ENCODE data around the gene RPH3AL.
"Not testable (repeated sequence)": the region's sequence is repeated elsewhere in the genome, so short reads cannot be mapped to it uniquely, and the experiment has no call there.

The RPH3AL gene

DNA sequence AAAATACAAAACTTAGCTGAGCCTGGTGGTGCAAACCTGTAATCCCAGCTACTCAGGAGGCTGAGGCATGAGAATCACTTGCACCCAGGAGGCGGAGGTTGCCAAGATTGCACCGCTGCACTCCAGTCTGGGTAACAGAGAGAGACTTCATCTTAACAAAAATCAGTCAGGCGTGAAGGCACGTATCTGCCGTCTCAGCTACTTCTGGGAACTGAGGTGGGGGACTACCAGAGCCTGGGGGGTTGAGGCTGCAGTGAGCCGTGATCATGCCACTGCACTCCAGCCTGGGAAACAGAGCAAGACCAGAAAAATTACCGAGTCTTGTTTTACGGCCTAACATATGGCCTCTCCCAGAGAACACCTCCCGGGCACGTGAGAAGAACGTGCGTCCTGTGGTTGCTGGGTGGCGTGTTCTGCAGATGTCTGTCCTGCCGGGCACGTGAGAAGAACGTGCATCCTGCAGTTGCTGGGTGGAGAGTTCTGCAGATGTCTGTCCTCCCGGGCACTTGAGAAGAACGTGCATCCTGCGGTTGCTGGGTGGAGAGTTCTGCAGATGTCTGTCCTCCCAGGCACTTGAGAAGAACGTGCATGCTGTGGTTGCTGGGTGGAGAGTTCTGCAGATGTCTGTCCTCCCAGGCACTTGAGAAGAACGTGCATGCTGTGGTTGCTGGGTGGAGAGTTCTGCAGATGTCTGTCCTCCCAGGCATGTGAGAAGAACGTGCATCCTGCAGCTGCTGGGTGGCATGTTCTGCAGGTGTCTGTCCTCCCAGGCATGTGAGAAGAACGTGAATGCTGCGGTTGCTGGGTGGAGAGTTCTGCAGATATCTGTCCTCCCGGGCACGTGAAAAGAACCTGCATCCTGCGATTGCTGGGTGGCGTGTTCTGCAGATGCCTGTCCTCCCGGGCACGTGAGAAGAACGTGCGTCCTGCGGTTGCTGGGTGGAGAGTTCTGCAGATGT lies 14.3 kb upstream of the RPH3AL start:
- H2AK5ac ChIP-seq (ENCODE audit: low read length); H3K23ac ChIP-seq (ENCODE audit: low read length); H3K56ac ChIP-seq (ENCODE audit: low read length); H3K36me3 ChIP-seq (ENCODE audit: control insufficient read depth, insufficient read depth, low read length); H3K9ac ChIP-seq (ENCODE audit: low read length); H3K4me3 ChIP-seq (ENCODE audit: low read length); H3K79me1 ChIP-seq (ENCODE audit: low read length); H2BK15ac ChIP-seq (replicated peaks; ENCODE audit: low read depth); H3K4me2 ChIP-seq (ENCODE audit: low read length); H2BK5ac ChIP-seq (ENCODE audit: low read length); H3K79me2 ChIP-seq (ENCODE audit: control insufficient read depth, insufficient read depth, low read length); H4K5ac ChIP-seq (ENCODE audit: low read length); H3K4me1 ChIP-seq (ENCODE audit: control insufficient read depth, low read depth, low read length); H3K4ac ChIP-seq (ENCODE audit: low read depth, low read length); H2BK120ac ChIP-seq (ENCODE audit: low read depth, low read length); H3K27ac ChIP-seq (ENCODE audit: low read depth, low read length); H3K27me3 ChIP-seq (ENCODE audit: insufficient read depth, low read length, poor library complexity); DNase-seq; H4K8ac ChIP-seq (ENCODE audit: low read depth, low read length); H3K18ac ChIP-seq (ENCODE audit: low read length): not testable (repeated sequence)
- no CpG with 5 or more reads among the region's 33 CpGs for WGBS (ENCODE audit: extremely low coverage, insufficient coverage, low lambda C conversion rate)

- no peak overlapping the region for H3K9ac ChIP-seq (ENCODE audit: low read length)
- no peak overlapping the region for H3K23ac ChIP-seq (ENCODE audit: low read length)
- DNase-seq: no peak
- H4K5ac ChIP-seq (ENCODE audit: low read length): no peak overlapping the region
- no peak overlapping the region for H3K4me3 ChIP-seq (ENCODE audit: low read length)
- H3K4me2 ChIP-seq (ENCODE audit: low read length): no peak overlapping the region
- H2BK5ac ChIP-seq (ENCODE audit: low read length): no peak overlapping the region
- no peak overlapping the region for H3K56ac ChIP-seq (ENCODE audit: low read length)
- H4K8ac ChIP-seq (ENCODE audit: low read depth, low read length): no peak overlapping the region
- no peaks in the 10 kb centered on the region for H3K27me3 ChIP-seq (ENCODE audit: insufficient read depth, low read length, poor library complexity)
- no peak overlapping the region for H3K18ac ChIP-seq (ENCODE audit: low read length)
- no peak overlapping the region for H3K27ac ChIP-seq (ENCODE audit: low read depth, low read length)
- no peaks in the 10 kb centered on the region for H3K4me1 ChIP-seq (ENCODE audit: control insufficient read depth, low read depth, low read length)
- H3K79me1 ChIP-seq (ENCODE audit: low read length): no peaks in the 10 kb centered on the region
- H2AK5ac ChIP-seq (ENCODE audit: low read length): no peak overlapping the region
- H3K4ac ChIP-seq (ENCODE audit: low read depth, low read length): no peak overlapping the region
- WGBS (ENCODE audit: extremely low coverage, insufficient coverage, low lambda C conversion rate): no CpG with 5 or more reads among the region's 9 CpGs
- H2BK15ac ChIP-seq (replicated peaks; ENCODE audit: low read depth): no peak overlapping the region
- no peaks in the 10 kb centered on the region for H3K79me2 ChIP-seq (ENCODE audit: control insufficient read depth, insufficient read depth, low read length)
- H3K36me3 ChIP-seq (ENCODE audit: control insufficient read depth, insufficient read depth, low read length): no peaks in the 10 kb centered on the region
- H2BK120ac ChIP-seq (ENCODE audit: low read depth, low read length): no peak overlapping the region
Observed at GRCh38 chr17:364766-365165, 12.2 kb upstream of the RPH3AL start.

DNA sequence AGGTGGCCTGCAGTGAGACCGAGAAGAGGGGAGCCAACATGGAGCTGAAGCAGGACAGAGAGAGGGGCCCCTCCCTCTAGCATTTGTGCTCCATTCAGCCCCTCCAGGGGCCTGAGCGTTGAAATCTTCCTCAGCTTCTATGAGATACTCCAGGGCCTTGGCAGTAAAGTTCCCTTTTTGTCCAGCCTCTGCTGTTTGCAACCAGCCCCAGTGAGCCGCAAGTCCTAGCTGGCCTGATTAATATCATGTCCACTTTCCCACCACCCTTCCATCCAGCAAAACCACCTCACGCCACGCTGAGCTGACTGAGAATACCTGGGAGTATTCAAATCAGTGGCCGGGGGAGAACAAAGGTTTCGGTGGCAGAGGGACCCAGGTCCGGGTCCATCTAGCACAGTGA lies 11.7 kb upstream of the RPH3AL start:
- H4K5ac ChIP-seq (ENCODE audit: low read length): no peak overlapping the region
- no peak overlapping the region for H3K56ac ChIP-seq (ENCODE audit: low read length)
- no peaks in the 10 kb centered on the region for H3K4me1 ChIP-seq (ENCODE audit: control insufficient read depth, low read depth, low read length)
- no peak overlapping the region for H3K9ac ChIP-seq (ENCODE audit: low read length)
- H3K79me2 ChIP-seq (ENCODE audit: control insufficient read depth, insufficient read depth, low read length): no peaks in the 10 kb centered on the region
- WGBS (ENCODE audit: extremely low coverage, insufficient coverage, low lambda C conversion rate): no CpG with 5 or more reads among the region's 8 CpGs
- no peak overlapping the region for H3K23ac ChIP-seq (ENCODE audit: low read length)
- no peak overlapping the region for H2BK120ac ChIP-seq (ENCODE audit: low read depth, low read length)
- H2BK5ac ChIP-seq (ENCODE audit: low read length): no peak overlapping the region
- H3K27me3 ChIP-seq (ENCODE audit: insufficient read depth, low read length, poor library complexity): no peaks in the 10 kb centered on the region
- no peak overlapping the region for H3K27ac ChIP-seq (ENCODE audit: low read depth, low read length)
- H3K4me3 ChIP-seq (ENCODE audit: low read length): no peak overlapping the region
- no peak overlapping the region for H3K4me2 ChIP-seq (ENCODE audit: low read length)
- no peak overlapping the region for H4K8ac ChIP-seq (ENCODE audit: low read depth, low read length)
- H2BK15ac ChIP-seq (replicated peaks; ENCODE audit: low read depth): no peak overlapping the region
- H3K36me3 ChIP-seq (ENCODE audit: control insufficient read depth, insufficient read depth, low read length): no peaks in the 10 kb centered on the region
- no peaks in the 10 kb centered on the region for H3K79me1 ChIP-seq (ENCODE audit: low read length)
- H2AK5ac ChIP-seq (ENCODE audit: low read length): no peak overlapping the region
- no peak for DNase-seq
- no peak overlapping the region for H3K4ac ChIP-seq (ENCODE audit: low read depth, low read length)
- H3K18ac ChIP-seq (ENCODE audit: low read length): no peak overlapping the region

DNA sequence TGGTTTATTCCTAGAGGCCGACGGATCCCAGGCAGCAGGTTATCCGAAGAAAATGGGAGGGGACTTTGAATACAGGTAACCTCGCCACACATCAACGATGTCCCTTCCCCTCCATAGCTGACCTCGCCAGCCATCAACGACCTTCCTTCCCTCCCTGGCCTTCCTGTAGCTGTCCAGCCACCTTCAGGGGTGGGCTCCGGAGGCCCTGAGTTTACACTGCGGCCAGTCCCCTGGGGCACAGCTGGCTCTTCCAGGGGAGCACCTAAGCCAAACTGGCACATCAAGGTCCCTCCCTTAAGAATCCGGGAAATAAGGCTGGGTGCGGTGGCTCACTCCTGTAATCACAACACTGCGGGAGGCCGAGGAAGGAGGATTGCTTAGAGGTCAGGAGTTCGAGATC lies 10.1 kb upstream of the RPH3AL start:
- no peak overlapping the region for H2BK120ac ChIP-seq (ENCODE audit: low read depth, low read length)
- H3K4ac ChIP-seq (ENCODE audit: low read depth, low read length): no peak overlapping the region
- no peak overlapping the region for H3K23ac ChIP-seq (ENCODE audit: low read length)
- no peak overlapping the region for H2AK5ac ChIP-seq (ENCODE audit: low read length)
- H3K9ac ChIP-seq (ENCODE audit: low read length): no peak overlapping the region
- no peak overlapping the region for H4K5ac ChIP-seq (ENCODE audit: low read length)
- no peak overlapping the region for H3K4me3 ChIP-seq (ENCODE audit: low read length)
- H3K18ac ChIP-seq (ENCODE audit: low read length): no peak overlapping the region
- no peak overlapping the region for H3K56ac ChIP-seq (ENCODE audit: low read length)
- H3K79me1 ChIP-seq (ENCODE audit: low read length): no peaks in the 10 kb centered on the region
- H2BK5ac ChIP-seq (ENCODE audit: low read length): no peak overlapping the region
- no peak for DNase-seq
- H4K8ac ChIP-seq (ENCODE audit: low read depth, low read length): no peak overlapping the region
- H3K4me2 ChIP-seq (ENCODE audit: low read length): no peak overlapping the region
- H3K79me2 ChIP-seq (ENCODE audit: control insufficient read depth, insufficient read depth, low read length): no peaks in the 10 kb centered on the region
- H3K27me3 ChIP-seq (ENCODE audit: insufficient read depth, low read length, poor library complexity): no peaks in the 10 kb centered on the region
- H3K36me3 ChIP-seq (ENCODE audit: control insufficient read depth, insufficient read depth, low read length): no peaks in the 10 kb centered on the region
- no peak overlapping the region for H3K27ac ChIP-seq (ENCODE audit: low read depth, low read length)
- H3K4me1 ChIP-seq (ENCODE audit: control insufficient read depth, low read depth, low read length): no peaks in the 10 kb centered on the region
- H2BK15ac ChIP-seq (replicated peaks; ENCODE audit: low read depth): no peak overlapping the region
- no CpG with 5 or more reads among the region's 14 CpGs for WGBS (ENCODE audit: extremely low coverage, insufficient coverage, low lambda C conversion rate)

GRCh38 chr17:360092-360750 lies 7.6 kb upstream of the RPH3AL start:
- Histone ChIP-seq H2BK5ac (ENCODE audit: low read length) (no peak overlapping the region), H3K27ac (ENCODE audit: low read depth, low read length) (no peak overlapping the region), H3K36me3 (ENCODE audit: control insufficient read depth, insufficient read depth, low read length) (no peaks in the 10 kb centered on the region), H3K4me1 (ENCODE audit: control insufficient read depth, low read depth, low read length) (no peaks in the 10 kb centered on the region), H3K9ac (ENCODE audit: low read length) (no peak overlapping the region), H3K56ac (ENCODE audit: low read length) (no peak overlapping the region), H2BK120ac (ENCODE audit: low read depth, low read length) (no peak overlapping the region), H3K18ac (ENCODE audit: low read length) (no peak overlapping the region), H2AK5ac (ENCODE audit: low read length) (no peak overlapping the region), H4K5ac (ENCODE audit: low read length) (no peak overlapping the region), H3K79me2 (ENCODE audit: control insufficient read depth, insufficient read depth, low read length) (no peaks in the 10 kb centered on the region), H3K23ac (ENCODE audit: low read length) (no peak overlapping the region), H3K4ac (ENCODE audit: low read depth, low read length) (no peak overlapping the region), H2BK15ac (replicated peaks; ENCODE audit: low read depth) (no peak overlapping the region), H4K8ac (ENCODE audit: low read depth, low read length) (no peak overlapping the region), H3K27me3 (ENCODE audit: insufficient read depth, low read length, poor library complexity) (no peaks in the 10 kb centered on the region), H3K4me3 (ENCODE audit: low read length) (no peak overlapping the region), H3K4me2 (ENCODE audit: low read length) (no peak overlapping the region), H3K79me1 (ENCODE audit: low read length) (no peaks in the 10 kb centered on the region)
- DNase-seq: no peak
- WGBS (ENCODE audit: extremely low coverage, insufficient coverage, low lambda C conversion rate): no CpG with 5 or more reads among the region's 23 CpGs
